ENCODE data around the gene TMEM256.

TMEM256 gene

DNA sequence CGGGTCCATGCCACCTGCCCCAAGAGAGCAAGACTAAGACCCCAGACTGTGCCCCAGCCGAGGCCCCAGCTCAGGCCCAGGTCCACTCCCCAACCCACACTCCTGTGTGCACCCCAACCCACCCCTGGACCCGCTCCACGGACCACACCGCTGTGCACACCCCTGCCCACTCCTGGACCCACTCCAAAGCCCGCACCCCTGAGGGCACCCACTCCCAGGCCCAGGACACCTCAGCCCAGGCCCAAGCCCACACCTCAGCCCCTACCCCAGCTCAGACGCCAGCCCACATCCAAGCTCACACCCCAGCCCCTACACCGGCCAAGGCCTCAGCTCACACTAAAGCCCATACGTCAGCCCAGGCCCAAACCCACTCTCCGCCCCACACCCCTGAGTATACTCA, 25.8 kb upstream of the TMEM256 start:
- DNase-seq (ENCODE audit: low read depth, low spot score): no peak
- in situ Hi-C loops (cut with HindIII; ENCODE audit: low sequenced_read_pairs): no loop called here
- no peak overlapping the region for H3K4me3 ChIP-seq (ENCODE audit: low read depth, low read length)
- TF ChIP-seq, protein P1, sequence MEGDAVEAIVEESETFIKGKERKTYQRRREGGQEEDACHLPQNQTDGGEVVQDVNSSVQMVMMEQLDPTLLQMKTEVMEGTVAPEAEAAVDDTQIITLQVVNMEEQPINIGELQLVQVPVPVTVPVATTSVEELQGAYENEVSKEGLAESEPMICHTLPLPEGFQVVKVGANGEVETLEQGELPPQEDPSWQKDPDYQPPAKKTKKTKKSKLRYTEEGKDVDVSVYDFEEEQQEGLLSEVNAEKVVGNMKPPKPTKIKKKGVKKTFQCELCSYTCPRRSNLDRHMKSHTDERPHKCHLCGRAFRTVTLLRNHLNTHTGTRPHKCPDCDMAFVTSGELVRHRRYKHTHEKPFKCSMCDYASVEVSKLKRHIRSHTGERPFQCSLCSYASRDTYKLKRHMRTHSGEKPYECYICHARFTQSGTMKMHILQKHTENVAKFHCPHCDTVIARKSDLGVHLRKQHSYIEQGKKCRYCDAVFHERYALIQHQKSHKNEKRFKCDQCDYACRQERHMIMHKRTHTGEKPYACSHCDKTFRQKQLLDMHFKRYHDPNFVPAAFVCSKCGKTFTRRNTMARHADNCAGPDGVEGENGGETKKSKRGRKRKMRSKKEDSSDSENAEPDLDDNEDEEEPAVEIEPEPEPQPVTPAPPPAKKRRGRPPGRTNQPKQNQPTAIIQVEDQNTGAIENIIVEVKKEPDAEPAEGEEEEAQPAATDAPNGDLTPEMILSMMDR (IDR thresholded peaks at IDR 0.05; ENCODE audit: low read depth, low read length): no peak

- no peak within 1 kb of the TSS for H3K4me3 ChIP-seq (ENCODE audit: low read depth, low read length)
- TF ChIP-seq, protein P1 (IDR thresholded peaks at IDR 0.05; ENCODE audit: low read depth, low read length): no peak
- no peak for DNase-seq (ENCODE audit: low read depth, low spot score)
- in situ Hi-C loops (cut with HindIII; ENCODE audit: low sequenced_read_pairs): no loop called here
Observed at GRCh38 chr17:7428557-7428956, 24.7 kb upstream of the TMEM256 start, which contains the start of gene SPEM3. TSS of gene SPEM3 (plus strand) at chr17:7428857. CDS start at chr17:7428903, 46 bp downstream.

GRCh38 chr17:7427549-7427948, 23.7 kb upstream of the TMEM256 start:
- in situ Hi-C loops (cut with HindIII; ENCODE audit: low sequenced_read_pairs): no loop called here
- no peak for DNase-seq (ENCODE audit: low read depth, low spot score)
- no peak overlapping the region for H3K4me3 ChIP-seq (ENCODE audit: low read depth, low read length)
- TF ChIP-seq, protein P1 (IDR thresholded peaks at IDR 0.05; ENCODE audit: low read depth, low read length): no peak

DNA sequence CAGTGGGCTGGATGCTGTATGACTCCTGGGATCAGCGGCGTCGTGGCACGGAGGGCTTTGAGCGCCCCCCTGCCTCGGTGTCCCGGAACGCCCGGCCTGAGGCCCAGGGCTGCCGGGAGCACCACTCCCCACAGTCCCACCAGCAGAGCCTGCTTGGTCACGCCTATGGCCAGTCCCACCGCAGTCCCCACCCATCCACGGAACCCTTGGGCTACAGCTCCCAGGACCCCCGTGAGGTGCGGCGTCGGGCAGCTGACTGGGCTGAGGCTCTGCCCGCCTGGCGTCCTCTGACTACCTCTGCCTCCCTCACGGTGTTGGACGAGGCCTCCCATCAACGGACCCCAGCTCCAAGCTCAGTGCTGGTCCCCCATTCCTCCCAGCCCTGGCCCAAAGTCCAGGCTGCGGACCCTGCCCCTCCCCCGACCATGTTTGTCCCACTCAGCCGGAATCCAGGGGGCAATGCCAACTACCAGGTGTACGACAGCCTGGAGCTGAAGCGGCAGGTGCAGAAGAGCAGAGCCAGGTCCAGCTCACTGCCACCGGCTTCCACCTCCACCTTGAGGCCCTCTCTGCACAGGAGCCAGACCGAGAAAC, 23.1 kb upstream of the TMEM256 start:
- DNase-seq (ENCODE audit: low read depth, low spot score): no peak
- H3K4me3 ChIP-seq (ENCODE audit: low read depth, low read length): no peak overlapping the region
- TF ChIP-seq, protein P1 (IDR thresholded peaks at IDR 0.05; ENCODE audit: low read depth, low read length): no peak
- in situ Hi-C loops (cut with HindIII; ENCODE audit: low sequenced_read_pairs): no loop called here

GRCh38 chr17:7426203-7426863, 22.4 kb upstream of the TMEM256 start:
- in situ Hi-C loops (cut with HindIII; ENCODE audit: low sequenced_read_pairs): no loop called here
- TF ChIP-seq, protein P1 (IDR thresholded peaks at IDR 0.05; ENCODE audit: low read depth, low read length): no peak
- DNase-seq (ENCODE audit: low read depth, low spot score): no peak
- H3K4me3 ChIP-seq (ENCODE audit: low read depth, low read length): no peak overlapping the region

DNA sequence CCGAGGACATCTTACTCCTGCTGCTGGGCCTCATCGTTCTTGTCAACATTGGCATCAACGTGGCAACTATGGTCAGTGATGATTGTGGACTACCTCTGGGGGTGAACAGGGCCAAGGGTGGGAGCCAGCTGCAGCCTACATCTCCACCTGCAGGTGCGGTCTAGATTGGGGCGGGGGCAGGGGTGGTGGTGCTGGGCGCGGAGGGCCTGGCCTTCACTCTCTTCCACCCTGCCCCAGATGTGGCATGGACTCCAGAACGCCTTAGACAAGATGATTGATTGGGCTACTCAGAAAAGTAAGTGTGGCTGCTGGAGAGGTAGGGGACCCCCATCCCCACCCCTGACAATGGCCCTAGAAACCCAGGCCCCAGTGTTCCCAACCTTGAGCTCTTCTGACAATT, 21.9 kb upstream of the TMEM256 start:
- H3K4me3 ChIP-seq (ENCODE audit: low read depth, low read length): no peak overlapping the region
- TF ChIP-seq, protein P1 (IDR thresholded peaks at IDR 0.05; ENCODE audit: low read depth, low read length): no peak
- in situ Hi-C loops (cut with HindIII; ENCODE audit: low sequenced_read_pairs): no loop called here
- DNase-seq (ENCODE audit: low read depth, low spot score): no peak

All from astrocyte of the spinal cord (primary cell).